H1 (cell line): ENCODE results near the gene FGF14. TPM values are rescaled to one million over a fixed set of nuclear protein-coding genes. Genes with fewer than 3 reads are reported as not detected.

Experiments used
- CTCF ChIA-PET: fragments of 300-600 bp; sonication (Branson Sonifier 250); formaldehyde crosslinking; loops from one replicate; lab custom pipeline; 2021; ENCODE audit not compliant: partially characterized antibody; lab: Charles Lee
- POLR2A ChIA-PET: fragments of 300-600 bp; sonication (Branson Sonifier 250); formaldehyde crosslinking; loops from one replicate; lab custom pipeline; 2021; ENCODE audit warnings: inconsistent platforms; ENCODE audit not compliant: partially characterized antibody; lab: Charles Lee
- DNase-seq, 2 experiments: peaks; one replicate each; pipeline versions ENCODE4 v3.0.0 to v3.0.0-alpha.2; 2010 to 2022; ENCODE audit warnings: low spot score in 2 of 2, low read depth in 1 of 2, mixed read lengths in 1 of 2
- FAIRE-seq: peaks from 2 replicates; lab custom pipeline; 2011; peaks lifted over from hg19 to GRCh38; lab: Jason Lieb, UNC
- H2AFZ ChIP-seq: 2 replicates; pipeline ENCODE4 v1.8.1; 2012; ENCODE audit warnings: low read length, inconsistent platforms
- H2AK5ac ChIP-seq: 2 replicates; pipeline ENCODE4 v1.6.1; 2013; ENCODE audit warnings: low read depth, low read length
- H2BK120ac ChIP-seq: replicated peaks from 2 replicates; pipeline ENCODE3; 2013; ENCODE audit warnings: low read depth, low read length, inconsistent platforms
- H2BK12ac ChIP-seq: 2 replicates; pipeline ENCODE4 v1.6.1; 2013; ENCODE audit warnings: low read depth, low read length
- H2BK15ac ChIP-seq: 2 replicates; pipeline ENCODE4 v1.6.1; 2013; ENCODE audit warnings: low read length
- H2BK20ac ChIP-seq: 2 replicates; pipeline ENCODE4 v1.6.1; 2013; ENCODE audit warnings: low read length
- H2BK5ac ChIP-seq: 2 replicates; pipeline ENCODE4 v1.6.1; 2013; ENCODE audit warnings: low read depth, low read length
- H3K14ac ChIP-seq: 2 replicates; pipeline ENCODE4 v1.6.1; 2013; ENCODE audit warnings: inconsistent platforms; ENCODE audit not compliant: insufficient read length
- H3K18ac ChIP-seq: 2 replicates; pipeline ENCODE4 v1.6.1; 2013; ENCODE audit warnings: low read length; ENCODE audit errors: extremely low read depth
- H3K23ac ChIP-seq: 2 replicates; pipeline ENCODE4 v1.6.1; 2013; ENCODE audit warnings: inconsistent platforms; ENCODE audit not compliant: insufficient read length
- H3K23me2 ChIP-seq: 2 replicates; pipeline ENCODE4 v1.6.1; 2013; ENCODE audit warnings: low read depth, low read length
- H3K27ac ChIP-seq: 2 replicates; pipeline ENCODE4 v1.6.1; 2011; ENCODE audit warnings: low read depth, low read length, inconsistent platforms
- H3K27me3 ChIP-seq, 4 experiments: replicated peaks in 1 of 4; 1 replicate in 1 of 4; 2 replicates in 3 of 4; pipeline versions ENCODE4 v1.6.1 to v1.8.1; 2011 to 2013; ENCODE audit warnings: low read length in 3 of 4, mild to moderate bottlenecking in 3 of 4, inconsistent platforms in 2 of 4, mixed read lengths in 2 of 4, moderate library complexity in 1 of 4; ENCODE audit not compliant: control insufficient read depth in 3 of 4, insufficient read depth in 3 of 4; ENCODE audit errors: extremely low read depth in 1 of 4
- H3K36me3 ChIP-seq, 4 experiments: 2 replicates each; pipeline versions ENCODE4 v1.6.1 to v1.8.1; 2011 to 2013; ENCODE audit warnings: mild to moderate bottlenecking in 4 of 4, low read length in 3 of 4, moderate library complexity in 2 of 4, control low read depth in 1 of 4, inconsistent platforms in 1 of 4; ENCODE audit not compliant: insufficient read depth in 4 of 4, control insufficient read depth in 2 of 4
- H3K4ac ChIP-seq: replicated peaks from 2 replicates; pipeline ENCODE3; 2013; ENCODE audit warnings: low read length, low read depth, mixed read lengths, inconsistent platforms; ENCODE audit not compliant: insufficient read length
- H3K4me1 ChIP-seq, 4 experiments: replicated peaks in 1 of 4; 1 replicate in 1 of 4; 2 replicates in 3 of 4; pipeline versions ENCODE4 v1.6.1 to v1.8.1; 2011 to 2013; ENCODE audit warnings: low read length in 3 of 4, inconsistent platforms in 2 of 4, mixed read lengths in 1 of 4; ENCODE audit not compliant: insufficient read depth in 4 of 4, control insufficient read depth in 3 of 4
- H3K4me2 ChIP-seq, 2 experiments: 2 replicates each; pipeline versions ENCODE4 v1.6.1 to v1.8.1; 2011 to 2013; ENCODE audit warnings: low read depth in 2 of 2, low read length in 2 of 2, control low read depth in 1 of 2, inconsistent platforms in 1 of 2, mild to moderate bottlenecking in 1 of 2; ENCODE audit not compliant: insufficient read depth in 1 of 2
- H3K4me3 ChIP-seq, 4 experiments: fragments of 200-600, 300-600 bp in 1 of 4; sonication (generic), shearing (Covaris generic), sonication (Bioruptor Twin) in 1 of 4; 2 replicates each; pipeline versions ENCODE4 v1.5.1 to v1.8.1; 2011 to 2016; ENCODE audit warnings: low read length in 4 of 4, low read depth in 3 of 4, control low read depth in 2 of 4, inconsistent platforms in 2 of 4, mild to moderate bottlenecking in 2 of 4, mixed read lengths in 1 of 4, moderate library complexity in 1 of 4; ENCODE audit not compliant: insufficient read depth in 2 of 4; ENCODE audit errors: extremely low read depth in 1 of 4
- H3K56ac ChIP-seq: replicated peaks from 2 replicates; pipeline ENCODE3; 2013; ENCODE audit warnings: low read depth, mild to moderate bottlenecking, mixed read lengths, low read length, inconsistent platforms; ENCODE audit not compliant: insufficient read length
- H3K79me1 ChIP-seq: 2 replicates; pipeline ENCODE4 v1.6.1; 2013; ENCODE audit warnings: low read depth, low read length, control low read depth
- H3K79me2 ChIP-seq, 2 experiments: 2 replicates each; pipeline versions ENCODE4 v1.6.1 to v1.8.1; 2012 to 2013; ENCODE audit warnings: low read length in 2 of 2, mild to moderate bottlenecking in 2 of 2, inconsistent platforms in 1 of 2; ENCODE audit not compliant: insufficient read depth in 2 of 2, control insufficient read depth in 1 of 2
- H3K9ac ChIP-seq, 4 experiments: replicated peaks in 1 of 4; 1 replicate in 1 of 4; 2 replicates in 3 of 4; pipeline versions ENCODE4 v1.6.1 to v1.8.1; 2011 to 2013; ENCODE audit warnings: low read depth in 3 of 4, low read length in 3 of 4, control low read depth in 2 of 4, mild to moderate bottlenecking in 2 of 4, moderate library complexity in 2 of 4, inconsistent platforms in 1 of 4; ENCODE audit errors: extremely low read depth in 1 of 4
- H3K9me3 ChIP-seq, 2 experiments: 2 replicates each; pipeline versions ENCODE4 v1.6.1 to v1.8.1; 2012 to 2013; ENCODE audit warnings: mild to moderate bottlenecking in 2 of 2, moderate library complexity in 2 of 2, control low read depth in 1 of 2, inconsistent platforms in 1 of 2, low read depth in 1 of 2, low read length in 1 of 2, mixed read lengths in 1 of 2; ENCODE audit not compliant: insufficient read depth in 2 of 2
- H4K20me1 ChIP-seq, 2 experiments: replicated peaks in 1 of 2; 2 replicates each; pipeline versions ENCODE3 to v1.8.1; 2011 to 2013; ENCODE audit warnings: inconsistent platforms in 2 of 2, low read length in 2 of 2, mild to moderate bottlenecking in 1 of 2; ENCODE audit not compliant: insufficient read depth in 2 of 2, control insufficient read depth in 1 of 2
- H4K5ac ChIP-seq: 2 replicates; pipeline ENCODE4 v1.6.1; 2013; ENCODE audit warnings: low read length, low read depth, mixed read lengths, inconsistent platforms; ENCODE audit not compliant: insufficient read length
- H4K8ac ChIP-seq: 2 replicates; pipeline ENCODE4 v1.8.0; 2013; ENCODE audit warnings: mild to moderate bottlenecking, moderate library complexity, low read length, inconsistent platforms; ENCODE audit not compliant: insufficient read depth; ENCODE audit errors: extremely low read depth
- H4K91ac ChIP-seq: replicated peaks from 2 replicates; pipeline ENCODE3; 2013; ENCODE audit warnings: low read length, mixed read lengths, inconsistent platforms; ENCODE audit not compliant: insufficient read length
- ASH2L ChIP-seq: fragments of 200-600, 300-600 bp; sonication (generic); IDR thresholded peaks from one replicate; pipeline ENCODE4 v1.7.1; 2017; ENCODE audit warnings: low read length
- CTBP2 ChIP-seq: IDR thresholded peaks from 2 replicates; pipeline ENCODE4 v1.7.0; 2011; ENCODE audit warnings: borderline replicate concordance, mild to moderate bottlenecking, moderate library complexity, mixed read lengths, low read length; ENCODE audit not compliant: insufficient read depth, insufficient read length
- EZH2 ChIP-seq: fragments of 200-600 bp; sonication (generic); IDR thresholded peaks from 2 replicates; pipeline ENCODE4 v1.7.1; 2012; ENCODE audit warnings: low read depth, mild to moderate bottlenecking, moderate library complexity, low read length, inconsistent platforms; ENCODE audit not compliant: severe bottlenecking
- GTF2F1 ChIP-seq: IDR thresholded peaks from 2 replicates; pipeline ENCODE4 v1.6.1; 2012; ENCODE audit warnings: low read depth, low read length, improper control_type of control experiment, borderline replicate concordance
- HDAC6 ChIP-seq: IDR thresholded peaks from one replicate; pipeline ENCODE4 v1.7.1; 2012; ENCODE audit warnings: low read depth, mild to moderate bottlenecking, inconsistent platforms, low read length, moderate library complexity
- RAD21 ChIP-seq, 2 experiments: IDR thresholded peaks in 1 of 2; conservative IDR thresholded peaks in 1 of 2; 2 replicates each; pipeline ENCODE4 v1.6.1; 2011; ENCODE audit warnings: low read depth in 2 of 2, low read length in 2 of 2, improper control_type of control experiment in 1 of 2, inconsistent platforms in 1 of 2, mild to moderate bottlenecking in 1 of 2, moderate library complexity in 1 of 2
- RNF2 ChIP-seq: fragments of 200-900, 300-1000 bp; sonication (generic); IDR thresholded peaks from 2 replicates; pipeline ENCODE4 v1.7.1; 2016; ENCODE audit warnings: borderline replicate concordance, low read depth, mild to moderate bottlenecking, antibody characterized with exemption, low read length; ENCODE audit not compliant: poor library complexity, severe bottlenecking; ENCODE audit errors: missing control alignments
- SUZ12 ChIP-seq: fragments of 200-600 bp; sonication (generic); IDR thresholded peaks from 2 replicates; pipeline ENCODE4 v1.6.1; 2012; ENCODE audit warnings: mild to moderate bottlenecking, inconsistent platforms, low read length, moderate library complexity, mixed read lengths
- WGBS, 2 experiments: shearing (Covaris generic) in 1 of 2; methylation state at CpG; one replicate each; pipeline versions ENCODE4 v1.1.6 to v1.1.7; 2013 to 2015; ENCODE audit warnings: low lambda C conversion rate in 2 of 2, mixed read lengths in 2 of 2, inconsistent platforms in 1 of 2, low coverage in 1 of 2, missing lambda C conversion rate in 1 of 2; ENCODE audit not compliant: insufficient replicate concordance in 2 of 2, insufficient coverage in 1 of 2, insufficient read length in 1 of 2; ENCODE audit errors: extremely low coverage in 1 of 2, missing lambda C conversion rate in 1 of 2; 5-methylcytosine and 5-hydroxymethylcytosine counted together
- polyA plus RNA-seq, 7 experiments: library from polyadenylated mRNA; depleted of rRNA in 3 of 7; stranded (reverse) in 5 of 7; unstranded in 2 of 7; fragments of >200 nt in 5 of 7; fragments of 200-250 nt in 2 of 7; gene quantifications; 1 replicate in 5 of 7; 2 replicates in 1 of 7; 4 replicates in 1 of 7; pipeline versions ENCODE4 v1.2.1 to v1.2.3, GENCODE V29; 2011 to 2013; ENCODE audit warnings: missing spikeins in 2 of 7, mixed read lengths in 2 of 7
- total RNA-seq: library from RNA; stranded (reverse); fragmentation: NEBNext Ultra II Directional; extraction: Animal tissue kit (Norgen Biotek cat#: 25700); gene quantifications from 2 replicates; pipeline ENCODE4 v1.2.1, GENCODE V29; 2021
- TF ChIP-seq, protein P1 (sequence below): IDR thresholded peaks from 2 replicates; pipeline ENCODE4 v1.6.1; 2012; ENCODE audit warnings: inconsistent platforms

FGF14 gene
- total and polyA plus RNA-seq, 2 of the 8 experiments (the other 6 are each of a cell fraction or from before 2014, with no cell fraction given) = 0.05 to 0.58 TPM

- Histone ChIP-seq H4K8ac (no peak overlapping the region; the same call in 1 of the 2 replicates), H3K56ac (no peak overlapping the region), H3K36me3 (no peaks in the 10 kb centered on the region), H3K4me2 (peak overlapping the region; percentile 98 to 99), H3K27me3 (peaks cover 8 to 32% (median 23%) of the 10 kb centered on the region in 4 experiments), H3K79me2 (no peaks in the 10 kb centered on the region), H4K91ac (no peak overlapping the region), H3K9me3 (no peaks in the 10 kb centered on the region), H3K79me1 (no peaks in the 10 kb centered on the region), H3K27ac (no peak overlapping the region), H3K9ac (peak overlapping the region in 1 of 4 experiments; percentile 9; a peak in 1 of 7 replicates), H2BK5ac (no peak overlapping the region), H4K20me1 (peaks cover 0 to 2% of the 10 kb centered on the region in 2 experiments), H2BK12ac (no peak overlapping the region), H2BK20ac (no peak overlapping the region), H2BK15ac (no peak overlapping the region), H3K18ac (no peak overlapping the region), H4K5ac (no peak overlapping the region), H3K23me2 (peaks cover 14% of the 10 kb centered on the region; the same call in 1 of the 2 replicates), H3K4me3 (peak overlapping the region; percentile 38 to 76 (median 60)), H3K23ac (no peak overlapping the region), H3K4ac (no peak overlapping the region), H2BK120ac (no peak overlapping the region), H2AK5ac (no peak overlapping the region), H3K14ac (no peak overlapping the region), H2AFZ (peak overlapping the region; percentile 57; the same call in 1 of the 2 replicates), H3K4me1 (peaks cover 2 to 4% (median 3%) of the 10 kb centered on the region in 4 experiments; a peak in 4 of 7 replicates)
- no peak for FAIRE-seq
- TF ChIP-seq RAD21 (IDR thresholded peaks at IDR 0.05 in 1 of 2, conservative IDR thresholded peaks at IDR 0.05 in 1 of 2; ENCODE audit: low read depth in 2 of 2, low read length in 2 of 2) = no peak
- no peak for TF ChIP-seq RNF2
- peak; percentile 54 for TF ChIP-seq SUZ12
- TF ChIP-seq HDAC6 = no peak
- TF ChIP-seq EZH2 = peak; percentile 51
- TF ChIP-seq CTBP2 = no peak
- no peak for TF ChIP-seq GTF2F1
- TF ChIP-seq ASH2L = peak; percentile 2
- TF ChIP-seq, protein P1, sequence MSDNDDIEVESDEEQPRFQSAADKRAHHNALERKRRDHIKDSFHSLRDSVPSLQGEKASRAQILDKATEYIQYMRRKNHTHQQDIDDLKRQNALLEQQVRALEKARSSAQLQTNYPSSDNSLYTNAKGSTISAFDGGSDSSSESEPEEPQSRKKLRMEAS = 0 out of 2 replicates have a peak, but pooled peaks have one; percentile 1
- POLR2A ChIA-PET = interaction anchor here (0.8 kb wide), 1 partner anchor 195 kb away, joined by 3 read pairs; no protein-coding TSS in a partner anchor
- DNase-seq = no peak
- CTCF ChIA-PET = interaction anchor here (0.7 to 2.1 kb wide), 11 partner anchors 11 to 438 kb away, joined by 3 to 12 read pairs (median 3); no protein-coding TSS in a partner anchor
- 4% methylated on average over 24 of the region's 24 CpGs; no CpG with 5 or more reads in 1 of the 2 experiments for WGBS, 2 experiments
Observed at GRCh38 chr13:102400675-102401145, 1.1 kb downstream of the FGF14 start.
